SK-MEL-5 (cell line): ENCODE data around the gene NOVA1. TPM values are rescaled to one million over a fixed set of nuclear protein-coding genes. Genes with fewer than 3 reads are reported as not detected.
"Not testable (repeated sequence)": the region's sequence is repeated elsewhere in the genome, so short reads cannot be mapped to it uniquely, and the experiment has no call there.

Experiments used
- DNase-seq: peaks from one replicate; pipeline ENCODE4 v3.0.0-alpha.2; 2016; ENCODE audit warnings: low read depth, low spot score
- in situ Hi-C: cut with HindIII; loops from 2 replicates; pipeline ENCODE4 v1.10.0; 2016; ENCODE audit warnings: low sequenced_read_pairs, high pct_unique_total_duplicates, low pct_unique_long_range_greater_than_20kb
- polyA plus RNA-seq, 2 experiments: library from polyadenylated mRNA; depleted of rRNA; stranded (reverse); fragments of >200 nt; gene quantifications; 2 replicates each; pipeline ENCODE4 v1.2.3, GENCODE V29; 2015
- total RNA-seq: library from RNA; depleted of rRNA; stranded (reverse); fragments of >200 nt; shearing (Covaris generic); gene quantifications from 2 replicates; pipeline ENCODE4 v1.2.3, GENCODE V29; 2014; rRNA removed

Gene NOVA1
- total RNA-seq = 1.0 and 2.2 TPM in 2 replicates
- polyA plus RNA-seq (2015; cell fraction: cytosol; rRNA removed) = 4.5 and 8.3 TPM in 2 replicates
- 6.9 and 7.9 TPM in 2 replicates for polyA plus RNA-seq (2015; cell fraction: nucleus; rRNA removed)

GRCh38 chr14:26597589-26598080, at the start of gene NOVA1:
Gene NOVA1 (minus strand): TSS chr14:26598033. CDS start chr14:26597436, 597 bp downstream.
- in situ Hi-C loops = no loop called here
- no peak for DNase-seq

GRCh38 chr14:26645057-26645456, 47.2 kb upstream of the NOVA1 start:
- in situ Hi-C loops = not testable (repeated sequence)
- DNase-seq = peak; percentile 39

- in situ Hi-C loops = no loop called here
- no peak for DNase-seq
These were observed 38.7 kb upstream of the NOVA1 start for GRCh38 chr14:26636561-26636960.

- DNase-seq, in situ Hi-C loops: not testable (repeated sequence)
These were observed 37.1 kb upstream of the NOVA1 start for GRCh38 chr14:26634946-26635345.

GRCh38 chr14:26626256-26626655, 28.4 kb upstream of the NOVA1 start:
- no peak for DNase-seq
- in situ Hi-C loops = no loop called here

- DNase-seq = no peak
- in situ Hi-C loops = no loop called here
These were observed 24.8 kb upstream of the NOVA1 start for GRCh38 chr14:26622611-26623010.

- DNase-seq = no peak
- in situ Hi-C loops = no loop called here
These were observed 24.2 kb upstream of the NOVA1 start for GRCh38 chr14:26621807-26622560.

GRCh38 chr14:26621364-26621763, 23.5 kb upstream of the NOVA1 start:
- no peak for DNase-seq
- in situ Hi-C loops = no loop called here

GRCh38 chr14:26611259-26611658, 13.4 kb upstream of the NOVA1 start:
- DNase-seq = no peak
- in situ Hi-C loops = no loop called here

GRCh38 chr14:26606729-26607312, 9.0 kb upstream of the NOVA1 start:
- DNase-seq = no peak
- in situ Hi-C loops = no loop called here

GRCh38 chr14:26605602-26606001, 7.8 kb upstream of the NOVA1 start:
- no peak for DNase-seq
- in situ Hi-C loops = no loop called here

GRCh38 chr14:26602902-26603301, 5.1 kb upstream of the NOVA1 start:
- DNase-seq = no peak
- in situ Hi-C loops = no loop called here

GRCh38 chr14:26601856-26602255, 4.0 kb upstream of the NOVA1 start:
- in situ Hi-C loops = no loop called here

GRCh38 chr14:26599291-26599690, 1.5 kb upstream of the NOVA1 start:
- DNase-seq = no peak
- in situ Hi-C loops = no loop called here

More at GRCh38 chr14:26601856-26602255, 4.0 kb upstream of the NOVA1 start:
- no peak for DNase-seq

GRCh38 chr14:26598672-26599131, 869 bp upstream of the NOVA1 start:
- DNase-seq = peak; percentile 3
- in situ Hi-C loops = no loop called here

- in situ Hi-C loops = no loop called here
- DNase-seq = peak; percentile 92
These were observed 343 bp upstream of the NOVA1 start for GRCh38 chr14:26598081-26598671.

- in situ Hi-C loops = no loop called here
- DNase-seq = no peak
These were observed 703 bp downstream of the NOVA1 start for GRCh38 chr14:26597071-26597588.

- DNase-seq = peak; percentile 2
- in situ Hi-C loops = no loop called here
These were observed 1.2 kb downstream of the NOVA1 start for GRCh38 chr14:26596543-26597061.
